Fibroblast of the conjunctiva (primary cell): ENCODE results near the gene FAM240A.

Source experiments
- DNase-seq: peaks from one replicate; pipeline ENCODE4 v3.0.0-alpha.2; 2010; ENCODE audit warnings: low read depth

The FAM240A gene

GRCh38 chr3:46662771-46663551 is 50.6 kb downstream of the FAM240A start:
- no peak for DNase-seq

- no peak for DNase-seq
Measured at GRCh38 chr3:46663591-46664135, 51.3 kb downstream of the FAM240A start.

GRCh38 chr3:46664188-46664970 is 52.1 kb downstream of the FAM240A start:
- DNase-seq = no peak

DNA sequence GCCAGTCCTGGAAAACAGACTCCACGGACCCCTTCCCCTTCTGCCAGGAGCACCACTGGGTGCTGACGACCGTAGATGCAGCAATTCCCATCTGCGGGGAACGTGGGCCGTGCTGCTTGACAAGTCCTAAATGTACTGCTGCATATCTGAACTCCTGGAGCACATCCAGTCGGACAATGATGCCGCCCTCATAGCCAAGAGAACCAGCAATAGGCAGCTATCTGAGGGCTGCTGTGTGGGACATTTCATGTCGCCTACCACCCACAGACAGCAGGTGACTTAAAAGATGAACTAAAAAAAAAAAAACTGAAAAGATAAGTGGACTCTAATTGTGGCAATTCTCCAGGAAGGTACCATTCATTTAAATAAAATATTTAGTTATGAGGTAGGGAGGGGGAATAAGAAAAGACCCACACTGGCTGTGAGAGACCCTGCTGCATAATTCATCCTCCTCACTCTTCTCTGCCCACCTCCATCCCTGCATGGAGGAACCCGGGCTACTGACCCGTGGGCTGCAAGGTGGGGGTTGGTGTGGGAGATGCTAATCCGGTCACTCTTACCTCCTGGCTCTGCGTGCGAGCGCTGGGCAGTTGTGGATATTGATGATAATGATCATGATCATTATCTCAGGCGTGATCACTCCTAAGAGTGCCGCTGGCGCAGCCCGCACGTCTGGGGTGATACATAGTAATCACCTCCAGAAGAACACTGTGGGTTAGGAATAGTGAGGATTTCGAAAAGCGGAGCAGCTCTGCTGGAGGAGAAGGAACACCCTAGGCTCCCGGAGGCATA is 52.8 kb downstream of the FAM240A start:
- no peak for DNase-seq

DNA sequence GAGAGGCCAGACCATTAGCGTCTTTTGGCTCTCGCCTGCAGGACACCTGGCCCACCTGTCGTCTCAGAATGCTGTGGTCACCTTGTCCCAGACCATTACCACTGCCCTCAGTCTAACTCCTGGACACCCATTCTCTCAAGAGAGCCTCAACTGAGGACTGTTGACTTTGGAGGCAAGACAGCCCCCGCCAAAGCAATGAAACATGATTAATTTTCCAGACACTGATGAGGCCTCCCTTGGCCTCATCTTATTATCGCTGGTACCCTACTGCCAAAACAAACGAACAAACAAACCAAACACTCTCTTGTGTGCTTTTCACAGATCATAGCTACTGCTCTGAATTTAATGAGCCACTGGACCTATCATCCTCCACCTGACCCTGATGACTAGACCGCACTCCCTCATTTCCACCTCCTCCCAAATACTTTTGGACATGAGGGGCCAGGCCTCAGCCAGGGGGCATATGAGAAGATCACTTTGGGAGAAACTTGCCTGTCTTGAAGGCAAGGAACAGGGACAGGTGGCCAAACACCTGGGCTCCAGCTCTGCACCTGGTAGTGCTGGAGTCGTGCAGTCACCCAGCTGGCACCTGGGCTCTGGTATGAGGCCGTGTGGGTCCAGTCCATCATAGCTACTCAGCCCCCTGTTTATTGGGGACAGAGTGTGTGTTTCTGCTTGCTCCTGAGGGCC is 53.6 kb downstream of the FAM240A start:
- no peak for DNase-seq

GRCh38 chr3:46666453-46666845 is 54.1 kb downstream of the FAM240A start:
- DNase-seq = no peak

- DNase-seq = no peak
Measured at GRCh38 chr3:46667061-46667621, 54.8 kb downstream of the FAM240A start.

- DNase-seq = no peak
Measured at GRCh38 chr3:46667657-46668056, 55.3 kb downstream of the FAM240A start.

DNA sequence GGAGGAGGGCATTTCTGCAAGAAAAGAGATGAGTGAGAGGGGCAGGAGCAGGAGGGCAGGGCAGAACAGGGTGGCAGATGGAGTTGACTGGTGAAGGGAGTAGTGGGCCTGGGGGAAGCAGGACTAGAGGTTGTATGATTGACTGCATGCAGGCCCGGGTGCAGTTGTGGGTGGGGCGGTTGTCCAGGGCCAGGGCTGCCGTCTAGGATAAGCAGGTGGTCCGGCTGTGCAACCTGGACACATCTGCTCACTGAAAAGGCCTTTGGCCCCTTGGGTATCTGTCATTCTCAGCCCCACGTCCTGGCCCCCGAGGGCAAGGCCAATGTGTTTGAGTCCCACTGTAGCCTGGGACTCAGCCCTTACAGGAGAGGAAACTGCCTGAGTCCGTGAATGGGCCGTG is 55.8 kb downstream of the FAM240A start:
- no peak for DNase-seq

GRCh38 chr3:46668591-46668990 is 56.3 kb downstream of the FAM240A start:
- no peak for DNase-seq

DNA sequence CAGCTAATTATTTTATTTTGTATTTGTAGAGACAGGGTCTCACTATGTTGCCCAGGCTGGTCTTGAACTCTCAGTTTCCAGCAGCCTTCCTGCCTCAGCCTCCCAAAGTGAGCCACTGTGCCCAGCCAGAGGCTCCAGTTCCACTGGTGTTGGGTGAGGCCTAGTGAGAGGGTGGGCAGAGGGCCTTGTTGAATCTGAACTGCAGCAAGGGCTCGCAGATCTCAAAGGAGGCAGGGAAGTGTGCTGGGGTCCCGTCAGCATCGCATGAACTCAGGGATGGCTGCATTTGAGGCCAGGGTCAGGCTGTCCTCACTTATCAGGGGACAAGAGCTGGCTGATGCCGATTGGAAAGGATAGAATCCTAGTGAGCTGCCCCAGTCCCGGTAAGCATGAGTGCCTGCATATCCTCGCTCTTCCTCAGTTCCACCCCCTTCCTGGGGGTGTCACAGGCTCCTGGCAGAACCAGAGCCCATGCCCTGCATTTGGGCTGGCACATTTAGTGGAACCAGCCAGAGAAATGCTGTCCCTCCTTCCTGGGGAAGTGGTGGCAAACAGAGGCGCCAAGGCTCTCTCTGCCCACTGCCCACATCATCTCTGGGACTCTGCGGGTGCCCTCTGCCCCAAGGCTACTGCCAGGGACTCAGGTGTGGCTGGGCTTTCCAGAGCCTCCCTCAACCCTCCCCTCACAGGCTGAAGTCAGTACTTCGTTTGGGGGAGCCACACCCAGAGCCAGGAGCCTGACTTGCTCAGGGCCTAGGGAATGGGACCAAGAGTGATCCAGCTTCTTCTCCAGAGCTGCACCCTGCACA is 57.1 kb downstream of the FAM240A start:
- DNase-seq = no peak

- no peak for DNase-seq
Measured at GRCh38 chr3:46670000-46670890, 57.9 kb downstream of the FAM240A start.

GRCh38 chr3:46670891-46671427 is 58.6 kb downstream of the FAM240A start:
- no peak for DNase-seq

GRCh38 chr3:46671541-46672348 is 59.4 kb downstream of the FAM240A start:
- no peak for DNase-seq

GRCh38 chr3:46672349-46672695 is 60.0 kb downstream of the FAM240A start:
- DNase-seq = no peak

DNA sequence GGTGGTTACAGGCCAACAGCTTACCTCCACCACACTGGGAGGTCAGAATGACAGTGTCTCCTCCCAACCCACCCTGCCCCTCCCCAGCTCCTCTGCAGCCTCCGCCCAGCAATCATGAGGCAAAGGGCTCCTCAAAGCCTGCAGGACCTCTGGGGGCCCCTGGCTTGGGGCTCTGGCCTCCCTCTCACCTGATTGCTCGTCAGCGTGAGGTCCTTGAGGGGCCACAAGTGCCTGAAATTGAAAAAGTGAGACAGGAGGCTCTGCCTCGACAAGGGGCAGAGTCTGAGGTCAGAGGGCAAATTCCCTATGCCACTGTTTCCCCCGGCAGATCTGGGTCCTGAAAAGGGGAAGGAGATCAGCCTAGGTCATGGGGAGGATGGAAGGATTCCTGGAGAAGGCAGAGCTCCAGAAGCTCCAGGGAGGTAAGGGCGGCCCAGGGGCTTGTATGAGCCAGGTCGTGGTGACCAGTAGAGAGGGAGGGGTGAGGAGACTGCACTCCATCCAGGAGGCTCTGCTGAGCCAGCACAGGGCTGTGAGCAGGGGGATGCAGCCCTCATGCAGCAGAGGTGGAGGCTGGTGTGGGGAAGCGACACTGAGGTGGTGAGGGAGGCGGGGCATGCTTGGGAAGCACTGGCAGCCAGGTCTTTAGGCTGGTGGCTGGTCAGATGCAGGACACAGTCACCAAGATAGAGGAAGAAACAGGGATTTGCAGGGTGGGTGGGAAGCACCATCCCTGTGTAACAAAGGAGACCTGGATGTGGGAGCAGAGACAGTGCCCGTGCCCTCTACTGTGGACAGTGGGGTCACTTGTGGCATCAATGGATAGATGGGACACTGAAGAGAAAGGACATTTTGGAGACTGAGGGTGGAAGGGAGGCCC is 61.1 kb downstream of the FAM240A start:
- no peak for DNase-seq
